Measurements from ENCODE around the gene LSM5. TPM values are rescaled to one million over a fixed set of nuclear protein-coding genes. Genes with fewer than 3 reads are reported as not detected.

The LSM5 gene
- total RNA-seq, 3 donors from 2014 or later: 19.3 to 20.1 (median 19.8) TPM

GRCh38 chr7:32535162-32535702 is 45.1 kb upstream of the LSM5 start:
- TF ChIP-seq POLR2A (IDR thresholded peaks at IDR 0.05) (no peak), CTCF (IDR thresholded peaks at IDR 0.05) (no peak), POLR2AphosphoS5 (IDR thresholded peaks at IDR 0.05) (no peak)
- Histone ChIP-seq H3K27me3 (no peaks in the 10 kb centered on the region), H3K27ac (no peak overlapping the region), H3K4me1 (no peaks in the 10 kb centered on the region), H3K36me3 (no peaks in the 10 kb centered on the region), H3K4me3 (no peak overlapping the region), H3K9me3 (no peaks in the 10 kb centered on the region)
- DNase-seq (ENCODE audit: low spot score in 2 of 2): no peak
- intact Hi-C loops (cut with DNase I; ENCODE audit: low total_unique reads): no loop called here

- H3K27me3 ChIP-seq: no peaks in the 10 kb centered on the region
- intact Hi-C loops (cut with DNase I; ENCODE audit: low total_unique reads): no loop called here
- no peak overlapping the region for H3K4me3 ChIP-seq
- no peak overlapping the region for H3K27ac ChIP-seq
- H3K36me3 ChIP-seq: no peaks in the 10 kb centered on the region
- H3K9me3 ChIP-seq: no peaks in the 10 kb centered on the region
- no peak for TF ChIP-seq POLR2A (IDR thresholded peaks at IDR 0.05)
- TF ChIP-seq POLR2AphosphoS5 (IDR thresholded peaks at IDR 0.05): no peak
- TF ChIP-seq CTCF (IDR thresholded peaks at IDR 0.05): no peak
- H3K4me1 ChIP-seq: no peaks in the 10 kb centered on the region
- no peak for DNase-seq (ENCODE audit: low spot score in 2 of 2)
Observed at GRCh38 chr7:32533276-32534029, 43.3 kb upstream of the LSM5 start.

GRCh38 chr7:32532716-32533115 is 42.5 kb upstream of the LSM5 start:
- H3K36me3 ChIP-seq: no peaks in the 10 kb centered on the region
- H3K9me3 ChIP-seq: no peaks in the 10 kb centered on the region
- H3K4me3 ChIP-seq: no peak overlapping the region
- no peak for TF ChIP-seq POLR2A (IDR thresholded peaks at IDR 0.05)
- TF ChIP-seq CTCF (IDR thresholded peaks at IDR 0.05): no peak
- no peak for TF ChIP-seq POLR2AphosphoS5 (IDR thresholded peaks at IDR 0.05)
- H3K27me3 ChIP-seq: no peaks in the 10 kb centered on the region
- DNase-seq (ENCODE audit: low spot score in 2 of 2): no peak
- intact Hi-C loops (cut with DNase I; ENCODE audit: low total_unique reads): no loop called here
- no peak overlapping the region for H3K27ac ChIP-seq
- no peaks in the 10 kb centered on the region for H3K4me1 ChIP-seq

- Histone ChIP-seq H3K4me1 (no peaks in the 10 kb centered on the region), H3K36me3 (no peaks in the 10 kb centered on the region), H3K4me3 (no peak overlapping the region), H3K27ac (no peak overlapping the region), H3K27me3 (no peaks in the 10 kb centered on the region), H3K9me3 (no peaks in the 10 kb centered on the region)
- TF ChIP-seq CTCF (IDR thresholded peaks at IDR 0.05): no peak
- TF ChIP-seq POLR2A (IDR thresholded peaks at IDR 0.05): no peak
- no peak for TF ChIP-seq POLR2AphosphoS5 (IDR thresholded peaks at IDR 0.05)
- intact Hi-C loops (cut with DNase I; ENCODE audit: low total_unique reads): no loop called here
- DNase-seq (ENCODE audit: low spot score in 2 of 2): no peak
Observed at GRCh38 chr7:32532086-32532485, 41.9 kb upstream of the LSM5 start.

DNA sequence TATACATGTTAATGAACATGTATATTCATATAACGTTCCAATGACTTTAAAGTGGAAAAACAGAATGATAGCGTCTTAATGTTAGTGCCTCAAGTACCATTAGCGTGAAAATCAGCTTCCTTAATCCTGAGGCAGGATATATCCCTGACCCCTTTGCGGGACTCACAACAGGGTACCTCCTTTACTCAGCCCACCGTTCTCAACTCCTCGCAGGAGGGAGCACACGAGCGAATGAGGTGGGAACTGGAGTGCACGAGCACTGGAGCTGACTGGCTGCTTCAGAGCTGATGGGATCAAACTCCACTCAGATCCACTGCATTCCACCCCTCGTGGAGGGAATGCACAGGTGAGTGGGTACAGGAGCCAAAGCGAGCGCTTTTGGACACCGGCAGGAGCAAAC is 41.2 kb upstream of the LSM5 start:
- no peak overlapping the region for H3K27ac ChIP-seq
- TF ChIP-seq POLR2AphosphoS5 (IDR thresholded peaks at IDR 0.05) (no peak), CTCF (IDR thresholded peaks at IDR 0.05) (no peak), POLR2A (IDR thresholded peaks at IDR 0.05) (no peak)
- no peaks in the 10 kb centered on the region for H3K9me3 ChIP-seq
- no peaks in the 10 kb centered on the region for H3K27me3 ChIP-seq
- no peaks in the 10 kb centered on the region for H3K36me3 ChIP-seq
- no peak overlapping the region for H3K4me3 ChIP-seq
- DNase-seq (ENCODE audit: low spot score in 2 of 2): no peak
- H3K4me1 ChIP-seq: no peaks in the 10 kb centered on the region
- intact Hi-C loops (cut with DNase I; ENCODE audit: low total_unique reads): no loop called here

Measured in breast epithelium (tissue), 4 donors.